ENCODE measurements around the gene GRM8. TPM values are rescaled to one million over a fixed set of nuclear protein-coding genes. Genes with fewer than 3 reads are reported as not detected.

The GRM8 gene
- total RNA-seq, 2 experiments from 2014 or later, result not detected

GRCh38 chr7:126689037-126689436 lies 563.7 kb downstream of the GRM8 start:
- Histone ChIP-seq H3K9me2 (ENCODE audit: insufficient read depth, low read length) (no peaks in the 10 kb centered on the region), H3K79me2 (ENCODE audit: insufficient read depth, low read depth, low read length) (no peaks in the 10 kb centered on the region), H3K27ac (ENCODE audit: low read depth, low read length, poor library complexity, severe bottlenecking) (no peak overlapping the region), H3K4me3 (ENCODE audit: low read depth, low read length, poor library complexity, severe bottlenecking) (no peak overlapping the region), H3K36me3 (ENCODE audit: insufficient read depth, low read length) (no peaks in the 10 kb centered on the region), H3K4me2 (ENCODE audit: low read length) (no peak overlapping the region), H3K4me1 (ENCODE audit: insufficient read depth, low read length, poor library complexity, severe bottlenecking) (no peaks in the 10 kb centered on the region), H2AFZ (ENCODE audit: low read length) (no peak overlapping the region), H4K20me1 (ENCODE audit: insufficient read depth, low read length) (no peaks in the 10 kb centered on the region), H3K9me3 (ENCODE audit: low read length) (no peaks in the 10 kb centered on the region)
- no TSS peak for BruUV-seq (replicated peaks)
- intact Hi-C loops (cut with micrococcal nuclease; ENCODE audit: unreplicated experiment), result no loop called here
- CTCF ChIA-PET (ENCODE audit: unreplicated experiment), result no interaction called here
- TF ChIP-seq, protein P1, sequence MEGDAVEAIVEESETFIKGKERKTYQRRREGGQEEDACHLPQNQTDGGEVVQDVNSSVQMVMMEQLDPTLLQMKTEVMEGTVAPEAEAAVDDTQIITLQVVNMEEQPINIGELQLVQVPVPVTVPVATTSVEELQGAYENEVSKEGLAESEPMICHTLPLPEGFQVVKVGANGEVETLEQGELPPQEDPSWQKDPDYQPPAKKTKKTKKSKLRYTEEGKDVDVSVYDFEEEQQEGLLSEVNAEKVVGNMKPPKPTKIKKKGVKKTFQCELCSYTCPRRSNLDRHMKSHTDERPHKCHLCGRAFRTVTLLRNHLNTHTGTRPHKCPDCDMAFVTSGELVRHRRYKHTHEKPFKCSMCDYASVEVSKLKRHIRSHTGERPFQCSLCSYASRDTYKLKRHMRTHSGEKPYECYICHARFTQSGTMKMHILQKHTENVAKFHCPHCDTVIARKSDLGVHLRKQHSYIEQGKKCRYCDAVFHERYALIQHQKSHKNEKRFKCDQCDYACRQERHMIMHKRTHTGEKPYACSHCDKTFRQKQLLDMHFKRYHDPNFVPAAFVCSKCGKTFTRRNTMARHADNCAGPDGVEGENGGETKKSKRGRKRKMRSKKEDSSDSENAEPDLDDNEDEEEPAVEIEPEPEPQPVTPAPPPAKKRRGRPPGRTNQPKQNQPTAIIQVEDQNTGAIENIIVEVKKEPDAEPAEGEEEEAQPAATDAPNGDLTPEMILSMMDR (conservative IDR thresholded peaks at IDR 0.05; ENCODE audit: low read length), result no peak
- no peak for TF ChIP-seq EZH2phosphoT487 (IDR thresholded peaks at IDR 0.05; ENCODE audit: borderline replicate concordance, low read depth, low read length)
- no peak for DNase-seq (ENCODE audit: low spot score)
- POLR2A ChIA-PET, result no interaction called here

DNA sequence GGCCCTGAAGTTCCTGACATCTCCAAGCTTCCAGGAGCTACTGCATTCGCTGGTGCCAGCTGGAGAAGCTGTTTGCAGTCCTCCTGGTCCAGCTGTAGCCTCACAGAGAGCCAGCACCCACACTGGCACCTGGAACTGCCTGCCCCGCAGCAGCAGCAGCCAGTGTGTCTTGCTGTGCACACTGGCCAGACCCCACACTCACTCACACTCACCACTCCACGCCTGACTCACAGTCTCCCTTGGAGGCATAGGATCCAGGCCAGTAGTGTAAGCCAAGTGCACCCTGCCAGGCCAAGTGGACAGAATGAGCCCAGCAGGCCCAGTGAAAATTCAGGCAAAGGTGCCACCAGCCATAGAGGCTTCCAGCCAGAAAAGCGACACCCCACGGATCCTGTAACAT lies 566.3 kb downstream of the GRM8 start:
- no peaks in the 10 kb centered on the region for H4K20me1 ChIP-seq (ENCODE audit: insufficient read depth, low read length)
- no peaks in the 10 kb centered on the region for H3K4me1 ChIP-seq (ENCODE audit: insufficient read depth, low read length, poor library complexity, severe bottlenecking)
- H3K4me3 ChIP-seq (ENCODE audit: low read depth, low read length, poor library complexity, severe bottlenecking), result no peak overlapping the region
- CTCF ChIA-PET (ENCODE audit: unreplicated experiment), result no interaction called here
- H3K36me3 ChIP-seq (ENCODE audit: insufficient read depth, low read length), result no peaks in the 10 kb centered on the region
- no peak overlapping the region for H3K4me2 ChIP-seq (ENCODE audit: low read length)
- no TSS peak for BruUV-seq (replicated peaks)
- DNase-seq (ENCODE audit: low spot score), result no peak
- H2AFZ ChIP-seq (ENCODE audit: low read length), result no peak overlapping the region
- no peak overlapping the region for H3K27ac ChIP-seq (ENCODE audit: low read depth, low read length, poor library complexity, severe bottlenecking)
- no peaks in the 10 kb centered on the region for H3K79me2 ChIP-seq (ENCODE audit: insufficient read depth, low read depth, low read length)
- TF ChIP-seq EZH2phosphoT487 (IDR thresholded peaks at IDR 0.05; ENCODE audit: borderline replicate concordance, low read depth, low read length), result no peak
- TF ChIP-seq, protein P1 (conservative IDR thresholded peaks at IDR 0.05; ENCODE audit: low read length), result no peak
- H3K9me2 ChIP-seq (ENCODE audit: insufficient read depth, low read length), result no peaks in the 10 kb centered on the region
- POLR2A ChIA-PET, result no interaction called here
- no peaks in the 10 kb centered on the region for H3K9me3 ChIP-seq (ENCODE audit: low read length)
- intact Hi-C loops (cut with micrococcal nuclease; ENCODE audit: unreplicated experiment), result no loop called here

DNA sequence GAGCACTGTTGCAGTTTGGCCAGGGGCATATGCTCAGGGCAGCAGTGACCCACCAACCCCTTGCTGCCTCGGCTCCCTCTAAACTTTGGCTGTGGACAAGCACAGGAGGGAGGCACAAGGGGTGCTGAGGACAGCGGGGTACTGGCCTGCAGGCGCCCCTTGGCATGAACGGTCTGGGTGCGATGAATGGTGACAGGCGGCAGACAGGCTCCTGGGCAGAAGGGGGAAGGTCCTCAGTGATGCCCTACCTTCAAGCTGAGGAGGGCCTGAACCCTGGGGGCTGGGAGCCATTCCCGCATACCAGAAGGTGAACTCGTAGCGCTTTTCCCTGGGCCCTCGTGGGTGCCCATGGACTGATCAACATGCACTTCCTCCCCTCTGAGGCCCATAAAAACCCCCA lies 567.1 kb downstream of the GRM8 start:
- ChIA-PET CTCF (ENCODE audit: unreplicated experiment) (no interaction called here), POLR2A (no interaction called here)
- Histone ChIP-seq H3K9me3 (ENCODE audit: low read length) (no peaks in the 10 kb centered on the region), H4K20me1 (ENCODE audit: insufficient read depth, low read length) (no peaks in the 10 kb centered on the region), H3K36me3 (ENCODE audit: insufficient read depth, low read length) (no peaks in the 10 kb centered on the region), H3K4me3 (ENCODE audit: low read depth, low read length, poor library complexity, severe bottlenecking) (no peak overlapping the region), H2AFZ (ENCODE audit: low read length) (no peak overlapping the region), H3K4me1 (ENCODE audit: insufficient read depth, low read length, poor library complexity, severe bottlenecking) (no peaks in the 10 kb centered on the region), H3K79me2 (ENCODE audit: insufficient read depth, low read depth, low read length) (no peaks in the 10 kb centered on the region), H3K4me2 (ENCODE audit: low read length) (no peak overlapping the region), H3K27ac (ENCODE audit: low read depth, low read length, poor library complexity, severe bottlenecking) (no peak overlapping the region), H3K9me2 (ENCODE audit: insufficient read depth, low read length) (no peaks in the 10 kb centered on the region)
- DNase-seq (ENCODE audit: low spot score), result no peak
- TF ChIP-seq, protein P1 (conservative IDR thresholded peaks at IDR 0.05; ENCODE audit: low read length), result no peak
- no peak for TF ChIP-seq EZH2phosphoT487 (IDR thresholded peaks at IDR 0.05; ENCODE audit: borderline replicate concordance, low read depth, low read length)
- BruUV-seq (replicated peaks), result no TSS peak
- intact Hi-C loops (cut with micrococcal nuclease; ENCODE audit: unreplicated experiment), result no loop called here
